HG02885 (cell line): ENCODE data around the gene CCNB1IP1.
"Not testable (repeated sequence)": the region's sequence is repeated elsewhere in the genome, so short reads cannot be mapped to it uniquely, and the experiment has no call there.

ENCODE experiments used
- ATAC-seq: cut with Tn5 transposase; IDR thresholded peaks from one replicate; pipeline ENCODE4 v1.9.1; 2021; ENCODE audit warnings: mild to moderate bottlenecking; ENCODE audit not compliant: unreplicated experiment, poor library complexity

Gene CCNB1IP1, protein sequence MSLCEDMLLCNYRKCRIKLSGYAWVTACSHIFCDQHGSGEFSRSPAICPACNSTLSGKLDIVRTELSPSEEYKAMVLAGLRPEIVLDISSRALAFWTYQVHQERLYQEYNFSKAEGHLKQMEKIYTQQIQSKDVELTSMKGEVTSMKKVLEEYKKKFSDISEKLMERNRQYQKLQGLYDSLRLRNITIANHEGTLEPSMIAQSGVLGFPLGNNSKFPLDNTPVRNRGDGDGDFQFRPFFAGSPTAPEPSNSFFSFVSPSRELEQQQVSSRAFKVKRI

DNA sequence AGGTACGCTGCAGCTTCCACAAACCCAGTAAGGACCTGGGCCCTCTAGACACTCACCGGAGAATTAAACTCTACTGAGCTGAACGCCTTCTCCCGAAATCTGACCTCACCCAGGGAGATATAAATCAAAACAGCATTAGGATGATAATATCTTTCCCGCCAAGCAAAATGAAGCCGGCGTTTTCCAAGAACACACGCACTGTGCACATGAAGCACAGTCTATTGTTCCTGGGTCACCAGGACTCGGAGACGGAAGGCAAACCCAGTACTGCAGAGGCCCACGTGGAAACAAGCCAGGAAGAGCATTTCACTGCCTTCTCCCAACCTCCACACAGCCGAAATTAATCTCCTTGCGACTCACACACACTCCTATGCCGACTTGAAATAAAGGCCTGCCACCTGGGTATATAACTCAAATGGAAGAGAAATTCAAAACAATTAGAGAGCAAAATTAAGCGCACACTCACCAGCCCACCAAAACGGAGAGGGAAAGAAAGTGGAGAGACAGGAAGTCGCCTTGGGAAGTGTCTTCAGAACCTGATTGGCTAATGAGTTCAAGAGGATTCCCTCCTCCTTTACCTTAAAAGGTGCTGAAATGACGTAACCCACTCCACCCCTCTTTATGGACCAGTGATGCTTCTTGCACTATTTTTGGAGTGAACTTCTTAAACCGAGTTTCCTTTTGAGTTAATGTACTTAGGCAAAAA is at the start of gene CCNB1IP1:
TSS of gene CCNB1IP1 (minus strand) at position 492 of the 706 bp plus-strand sequence. CDS start 16,756 bp downstream, outside the sequence.
- peak; percentile 98 for ATAC-seq

DNA sequence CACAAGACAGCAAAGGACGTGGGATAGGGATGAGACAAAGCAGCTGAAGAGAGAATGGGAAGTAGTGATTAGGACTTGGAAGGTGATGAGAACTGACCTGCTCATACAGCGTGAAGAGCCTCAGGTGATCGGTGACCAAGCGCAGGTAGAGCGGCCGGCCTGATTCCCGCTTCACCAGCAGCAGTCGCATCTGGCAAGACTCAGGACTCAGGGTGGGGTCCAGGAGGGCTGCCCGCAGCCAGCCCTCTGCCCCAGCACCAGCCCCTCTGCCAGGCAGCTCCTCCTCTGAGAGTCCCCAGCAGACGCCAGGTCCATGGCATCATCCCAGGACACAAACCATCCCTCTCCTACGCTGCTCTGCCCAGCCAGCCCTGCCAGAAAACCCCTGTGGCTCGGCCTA is 49.4 kb upstream of the CCNB1IP1 start:
- ATAC-seq: no peak

DNA sequence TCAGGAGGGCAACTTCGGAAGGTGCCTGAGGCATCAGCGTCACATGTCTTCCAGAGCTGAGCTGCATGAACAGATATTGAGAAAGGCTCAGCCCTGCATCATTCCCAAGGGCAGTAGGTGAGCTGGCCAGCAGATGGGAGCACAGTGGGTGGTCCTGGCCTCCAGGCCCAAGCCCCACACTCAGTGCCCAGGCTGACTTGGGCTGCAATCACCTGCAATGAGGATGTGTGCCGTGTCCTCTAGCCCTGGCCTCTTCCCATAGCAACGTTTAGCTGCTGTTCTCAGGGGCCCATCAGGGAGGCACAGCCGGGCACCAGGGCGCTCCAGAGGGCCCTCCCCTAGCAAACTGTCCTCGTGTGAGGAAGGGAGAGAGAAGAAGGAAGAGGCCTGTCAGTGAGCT is 48.3 kb upstream of the CCNB1IP1 start:
- no peak for ATAC-seq

DNA sequence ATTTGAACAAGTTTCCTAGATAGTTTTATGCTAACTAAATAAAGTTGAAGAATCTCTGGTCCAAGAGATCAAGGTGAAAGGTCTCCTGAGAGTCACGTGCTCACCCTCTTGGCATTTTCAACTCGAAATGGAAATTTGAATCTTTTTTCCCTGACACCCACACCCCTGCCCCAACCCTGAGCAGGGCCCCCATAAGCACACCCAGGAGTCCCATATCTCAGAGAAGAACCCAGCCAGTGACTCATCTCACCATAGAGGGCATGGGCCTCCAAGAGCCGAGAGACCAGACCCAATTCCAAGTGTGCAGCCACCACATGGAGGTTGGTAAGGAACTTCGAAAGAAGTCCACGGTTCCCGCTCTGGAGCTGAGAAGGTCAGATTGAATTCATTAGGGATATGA is 47.6 kb upstream of the CCNB1IP1 start:
- ATAC-seq: no peak

DNA sequence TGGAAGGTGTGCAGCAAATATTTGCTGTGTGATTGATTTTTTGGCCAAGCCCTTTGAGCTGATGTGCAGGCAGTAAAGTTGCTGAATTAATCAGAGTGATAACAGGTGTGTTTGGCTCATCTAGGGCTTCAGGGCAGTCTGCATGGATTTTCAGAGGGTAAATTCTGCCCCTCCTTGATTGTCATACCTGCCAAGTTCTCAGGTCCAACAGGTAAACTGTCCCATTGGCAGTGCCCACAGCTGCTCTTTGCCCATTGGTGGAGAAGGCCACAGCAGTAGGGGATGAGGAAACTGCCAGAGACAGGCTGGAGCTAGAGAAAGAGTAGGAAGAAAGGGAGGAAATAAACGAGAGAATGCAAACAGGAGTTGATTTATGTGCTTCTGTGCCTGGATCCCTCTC is 46.7 kb upstream of the CCNB1IP1 start:
- no peak for ATAC-seq

DNA sequence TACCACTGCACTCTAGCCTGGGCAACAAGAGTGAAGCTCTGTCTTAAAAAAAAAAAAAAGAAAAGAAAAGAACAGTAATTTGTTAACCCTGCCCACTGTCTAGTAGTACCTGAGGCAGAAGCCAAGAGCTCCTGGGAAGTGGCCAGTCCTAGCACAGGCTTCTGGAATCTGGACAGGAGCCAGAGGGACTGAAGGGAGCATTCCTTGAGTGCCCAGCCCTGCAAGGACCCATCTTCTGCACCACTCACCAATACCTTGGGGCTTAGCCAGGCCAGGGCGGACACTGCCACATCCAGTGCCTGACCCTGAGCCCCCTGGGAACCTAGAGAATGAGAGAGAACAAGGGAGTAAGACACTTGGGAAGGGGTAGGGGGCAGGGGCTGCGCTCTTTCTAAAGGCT is 44.1 kb upstream of the CCNB1IP1 start:
- no peak for ATAC-seq

DNA sequence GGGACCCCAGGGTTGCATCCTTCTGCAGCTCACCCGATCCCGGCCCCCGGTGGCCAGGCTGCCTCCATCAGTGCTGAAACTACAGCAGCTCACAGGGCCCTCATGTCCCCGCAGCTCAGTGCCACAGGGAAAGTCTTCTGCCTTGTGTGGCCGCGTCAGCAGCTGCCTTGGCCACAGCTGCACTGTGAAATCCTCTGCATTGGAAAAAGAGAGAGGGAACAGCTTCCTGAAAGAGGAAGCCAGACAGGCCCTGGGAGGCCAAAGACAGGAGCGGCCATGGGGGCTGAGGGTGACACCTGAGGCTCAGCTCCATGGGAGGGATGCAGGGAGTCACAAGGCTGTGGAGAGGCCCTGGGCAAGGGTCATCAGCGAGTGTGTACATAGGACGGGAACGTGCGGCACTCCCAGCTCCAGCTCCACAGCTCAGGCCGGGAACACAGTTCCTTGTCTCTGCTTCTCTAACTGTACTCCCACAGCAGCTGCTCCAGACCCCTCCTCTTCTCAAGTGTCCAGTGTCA is 43.1 kb upstream of the CCNB1IP1 start:
- ATAC-seq: no peak

DNA sequence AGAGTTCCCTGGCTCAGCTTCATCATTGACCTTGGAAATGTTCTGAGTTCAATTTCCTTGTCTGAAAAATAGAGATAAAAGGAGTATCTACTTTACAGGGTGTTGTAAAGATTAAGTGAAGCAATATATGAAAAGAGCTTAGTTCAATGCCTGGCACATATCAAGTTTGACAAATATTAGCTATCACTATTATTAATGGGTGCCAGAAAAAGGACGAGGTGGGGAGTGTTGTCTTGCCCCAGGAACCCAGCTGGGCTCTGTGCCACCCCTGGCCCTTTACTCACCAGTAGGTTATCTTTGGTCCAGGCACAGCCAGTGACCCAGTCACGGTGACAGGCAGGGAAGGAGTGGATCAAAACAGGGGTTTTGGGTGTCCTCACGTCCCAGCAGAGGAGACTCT is 42.4 kb upstream of the CCNB1IP1 start:
- no peak for ATAC-seq

DNA sequence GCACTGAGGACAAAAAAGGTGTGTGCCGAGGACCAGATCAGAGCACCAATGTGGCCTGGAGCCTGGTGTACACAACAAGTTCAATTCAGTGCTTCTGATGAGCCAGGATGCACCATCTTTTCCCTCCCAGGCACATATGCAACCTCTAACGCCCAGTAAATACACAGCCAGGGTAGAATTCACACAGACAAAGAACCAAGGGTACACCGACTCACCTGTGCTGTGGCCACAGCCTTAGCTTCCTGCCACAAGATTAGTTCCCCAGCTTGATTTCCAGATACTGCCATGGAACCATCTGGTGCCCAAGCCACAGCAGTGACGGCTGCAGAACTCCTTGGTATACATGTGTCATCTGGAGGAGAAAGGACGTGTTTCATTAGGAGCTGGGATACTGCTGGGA is 39.7 kb upstream of the CCNB1IP1 start:
- no peak for ATAC-seq

DNA sequence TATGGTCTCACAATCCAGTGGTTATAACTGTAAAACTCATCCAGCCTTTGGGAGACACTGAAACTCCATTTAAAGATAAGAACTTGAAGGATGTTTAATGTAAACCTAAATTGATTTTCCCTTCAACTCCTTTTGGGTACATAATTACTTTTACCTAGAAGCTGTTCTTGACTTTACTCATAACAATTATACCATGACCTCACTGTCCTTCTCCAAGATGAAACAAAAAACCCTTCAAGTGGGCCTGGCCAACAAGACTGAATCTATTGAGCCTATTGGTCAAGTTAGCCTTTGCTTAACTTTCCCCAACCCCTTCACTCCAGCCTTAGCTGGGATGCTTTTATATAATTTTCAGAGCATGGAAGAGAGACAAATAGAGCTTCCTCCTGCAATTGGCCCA is 32.8 kb upstream of the CCNB1IP1 start:
- no peak for ATAC-seq

DNA sequence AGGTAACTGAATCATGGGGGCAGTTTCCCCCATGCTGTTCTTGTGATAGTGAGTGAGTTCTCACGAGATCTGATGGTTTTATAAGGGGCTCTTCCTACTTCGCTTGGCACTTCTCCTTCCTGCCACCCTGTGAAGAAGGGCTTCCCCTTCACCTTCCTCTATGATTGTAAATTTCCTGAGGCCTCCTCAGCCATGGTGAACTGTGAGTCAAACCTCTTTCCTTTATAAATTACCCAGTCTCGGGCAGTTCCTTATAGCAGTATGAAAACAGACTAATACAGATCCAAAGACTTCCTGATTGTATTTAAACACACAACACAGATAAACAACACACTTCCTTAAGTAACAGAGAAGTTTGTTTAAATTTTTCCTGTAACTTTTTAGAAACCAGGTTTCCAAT is 25.4 kb upstream of the CCNB1IP1 start:
- not testable (repeated sequence) for ATAC-seq

DNA sequence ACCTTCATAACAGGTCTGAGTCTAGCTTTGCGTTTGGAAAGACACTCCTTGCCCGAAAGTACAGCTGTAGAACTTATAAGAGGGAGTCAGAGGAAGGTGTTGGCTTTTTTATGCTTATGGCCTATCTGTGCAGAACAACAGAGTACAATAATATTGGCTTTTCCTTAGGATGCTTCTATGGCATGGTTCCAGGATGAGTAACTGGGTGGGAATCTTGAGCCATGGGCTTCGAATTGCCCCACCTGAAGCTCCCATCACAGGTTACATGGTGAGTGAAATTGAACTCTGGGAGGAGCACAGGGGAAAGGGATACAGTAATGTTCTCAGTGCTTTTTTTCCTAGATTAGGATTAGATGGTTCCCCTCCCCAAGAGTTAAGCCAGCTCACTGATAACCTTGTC is 23.3 kb upstream of the CCNB1IP1 start:
- ATAC-seq: no peak

DNA sequence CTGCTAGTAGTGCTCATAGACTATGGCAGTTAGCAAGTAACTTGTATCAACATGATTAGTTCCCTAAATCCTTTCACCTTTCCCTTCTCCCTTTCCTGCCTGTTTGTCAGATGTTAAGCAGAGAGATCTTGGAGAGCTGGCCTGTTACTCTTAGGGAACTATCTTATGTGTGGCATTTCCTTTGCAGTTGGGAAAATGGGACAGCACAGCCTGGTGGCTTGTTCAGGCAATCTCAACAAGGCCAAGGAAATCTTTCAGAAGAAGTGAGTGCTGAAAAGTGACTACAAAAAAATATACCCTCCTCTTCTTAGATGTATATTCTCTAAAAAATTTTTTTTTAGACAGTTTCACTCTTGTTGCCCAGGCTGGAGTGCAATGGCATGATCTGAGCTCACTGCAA is 17.8 kb upstream of the CCNB1IP1 start:
- ATAC-seq: no peak

DNA sequence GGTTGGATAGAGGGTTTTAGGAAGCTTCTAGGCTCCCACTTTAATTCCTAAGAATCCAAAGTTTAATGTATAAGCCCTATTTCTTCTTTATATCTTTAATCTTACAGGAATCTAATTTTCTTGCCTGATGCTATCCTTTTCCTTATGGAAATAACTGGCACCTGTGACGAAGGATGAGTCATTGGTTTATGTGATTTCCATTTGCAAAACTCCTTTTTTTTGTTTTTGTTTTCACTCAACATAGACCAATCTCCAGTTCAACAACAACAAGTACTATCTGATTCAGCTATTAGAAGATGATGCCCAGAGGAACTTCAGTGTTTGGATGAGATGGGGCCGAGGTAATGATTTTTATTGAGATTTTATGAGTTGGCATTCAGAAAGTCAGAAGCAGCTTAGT is 17.2 kb upstream of the CCNB1IP1 start:
- no peak for ATAC-seq

DNA sequence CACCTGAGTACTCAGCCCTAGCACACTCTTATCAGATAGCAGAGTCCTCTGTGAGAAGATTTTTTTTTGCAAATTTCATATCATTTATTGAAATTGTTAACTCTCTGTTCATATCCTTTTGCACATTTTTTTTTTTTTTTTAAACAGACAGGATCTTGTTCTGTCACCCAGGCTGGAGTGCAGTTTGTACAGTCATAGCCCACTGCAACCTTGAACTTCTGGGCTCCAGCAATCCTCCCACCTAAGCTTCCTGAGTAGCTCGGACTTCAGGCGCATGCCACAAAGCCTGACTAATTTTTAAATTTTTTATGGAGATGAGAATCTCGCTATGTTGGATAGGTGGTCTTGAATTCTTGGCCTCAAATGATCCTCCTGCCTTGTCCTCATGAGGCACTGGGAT is 14.7 kb upstream of the CCNB1IP1 start:
- no peak for ATAC-seq

DNA sequence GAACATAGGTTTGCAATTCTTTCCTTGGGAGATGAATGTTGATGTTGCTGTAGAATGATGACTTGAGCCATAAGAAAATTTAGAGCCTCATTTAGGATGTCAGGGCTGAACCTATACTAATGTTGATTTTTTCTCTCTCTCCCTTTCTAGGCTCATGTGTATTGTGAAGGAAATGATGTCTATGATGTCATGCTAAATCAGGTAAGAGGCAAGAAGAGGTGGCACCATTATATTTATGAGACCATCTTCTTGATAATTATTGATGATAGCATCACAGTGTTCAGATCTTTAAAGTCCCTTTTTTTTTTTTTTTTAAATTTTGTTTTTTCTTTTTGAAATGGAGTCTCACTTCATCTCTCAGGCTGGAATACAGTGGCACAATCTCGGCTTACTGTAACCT is 13.6 kb upstream of the CCNB1IP1 start:
- ATAC-seq: no peak

DNA sequence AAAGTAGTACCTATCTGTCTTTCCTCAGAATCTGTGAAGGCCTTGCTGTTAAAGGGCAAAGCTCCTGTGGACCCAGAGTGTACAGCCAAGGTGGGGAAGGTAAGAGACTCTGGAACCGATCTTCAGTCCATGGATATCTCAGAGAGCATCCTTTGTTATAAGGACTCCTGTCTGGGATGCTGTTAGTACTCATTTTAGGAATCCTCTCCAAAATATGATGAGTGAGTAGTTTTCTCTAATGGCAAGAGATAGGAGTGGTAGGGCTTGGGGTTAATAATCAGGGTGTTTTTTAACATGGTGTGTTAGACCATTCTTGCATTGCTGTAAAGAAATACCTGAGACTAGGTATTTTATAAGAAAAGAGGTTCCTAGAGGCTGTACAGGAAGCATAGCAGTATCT is 12.3 kb upstream of the CCNB1IP1 start:
- no peak for ATAC-seq

DNA sequence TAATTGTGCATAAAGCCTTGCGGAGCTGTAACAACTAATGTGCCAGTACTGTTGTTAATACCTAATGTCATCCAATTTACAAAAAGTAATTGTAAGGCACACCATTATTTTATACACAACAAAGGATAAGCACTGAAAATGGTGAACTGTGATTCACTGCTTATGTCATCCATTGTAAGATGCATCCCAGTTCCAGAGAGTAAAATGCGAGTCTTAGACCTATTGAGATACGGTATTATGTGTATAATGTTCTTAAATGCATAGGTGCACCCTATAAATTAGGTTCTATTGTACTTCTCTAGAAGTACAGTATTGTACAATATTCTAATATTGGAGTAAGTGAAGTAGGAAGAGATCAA is 10.8 kb upstream of the CCNB1IP1 start:
- no peak for ATAC-seq

DNA sequence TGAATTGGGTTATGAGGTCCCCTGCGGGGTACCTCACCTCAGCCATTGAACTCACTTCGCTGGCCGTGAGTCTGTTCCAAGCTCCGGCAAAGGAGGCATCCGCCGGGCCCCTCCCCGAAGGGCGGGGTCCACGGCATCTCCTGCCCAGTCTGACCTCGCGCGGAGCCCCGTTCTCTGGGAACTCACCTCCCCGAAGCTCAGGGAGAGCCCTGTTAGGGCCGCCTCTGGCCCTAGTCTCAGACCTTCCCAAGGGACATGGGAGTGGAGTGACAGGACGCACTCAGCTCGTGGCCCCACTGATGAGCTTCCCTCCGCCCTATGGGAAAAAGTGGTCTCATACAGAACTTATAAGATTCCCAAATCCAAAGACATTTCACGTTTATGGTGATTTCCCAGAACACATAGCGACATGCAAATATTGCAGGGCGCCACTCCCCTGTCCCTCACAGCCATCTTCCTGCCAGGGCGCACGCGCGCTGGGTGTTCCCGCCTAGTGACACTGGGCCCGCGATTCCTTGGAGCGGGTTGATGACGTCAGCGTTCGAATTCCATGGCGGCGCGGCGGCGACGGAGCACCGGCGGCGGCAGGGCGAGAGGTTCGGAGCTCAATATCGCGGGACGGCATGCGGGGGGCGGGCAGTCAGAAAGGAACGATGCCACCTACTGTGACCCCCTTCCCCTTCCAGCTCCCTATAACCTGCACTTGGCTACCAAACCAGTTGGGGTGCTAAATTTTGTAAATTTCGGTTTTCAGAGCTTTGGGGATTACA is 10.2 kb upstream of the CCNB1IP1 start, which contains the start of gene PARP2:
TSS of gene PARP2 (plus strand) at position 544 of the 770 bp plus-strand sequence. CDS start at position 551, 7 bp downstream.
- ATAC-seq: peak; percentile 91

DNA sequence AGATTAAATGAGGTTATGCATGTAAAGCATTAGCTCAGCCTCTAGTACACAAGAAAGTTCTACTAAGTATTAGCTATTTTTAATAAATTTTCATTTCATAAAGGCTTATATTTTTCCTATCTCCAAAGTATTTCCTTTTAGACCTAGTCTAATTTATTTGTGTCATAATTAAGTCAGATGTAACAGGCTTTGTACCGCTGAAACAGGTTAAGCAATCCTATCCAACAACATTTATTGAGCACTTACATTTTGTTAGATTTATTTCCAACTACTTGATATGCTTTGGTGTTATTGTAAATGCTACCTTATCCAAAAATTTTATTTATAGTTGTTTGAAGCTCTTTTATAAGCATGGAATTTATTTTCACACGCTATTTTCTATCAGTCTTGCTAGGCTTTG is 8.6 kb upstream of the CCNB1IP1 start:
- no peak for ATAC-seq

DNA sequence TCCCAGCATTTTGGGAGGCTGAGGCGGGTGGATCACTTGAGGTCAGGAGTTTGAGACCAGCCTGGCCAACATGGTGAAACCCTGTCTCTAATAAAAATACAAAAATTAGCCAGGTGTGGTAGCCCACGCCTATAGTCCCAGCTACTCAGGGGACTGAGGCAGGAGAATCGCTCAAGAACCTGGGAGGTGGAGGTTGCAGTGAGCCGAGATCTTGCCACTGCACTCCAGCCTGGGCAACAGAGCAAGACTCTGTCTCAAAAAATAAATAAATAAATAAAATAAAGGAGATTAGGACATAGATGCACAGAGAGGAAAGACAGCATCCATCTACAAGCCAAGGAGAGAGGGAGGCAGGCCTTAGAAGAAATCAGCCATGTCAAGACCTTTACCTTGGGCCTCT is 8.0 kb upstream of the CCNB1IP1 start:
- ATAC-seq: not testable (repeated sequence)
